Activated CD8-positive, alpha-beta memory T cell treated with anti-CD3 and anti-CD28 coated beads for 36 hours (primary cell): ENCODE measurements around the gene PPP6R3. TPM values are rescaled to one million over a fixed set of nuclear protein-coding genes. Genes with fewer than 3 reads are reported as not detected.

Experiments used
- CTCF ChIA-PET: fragments of 350-600 bp; sonication (Branson Sonifier 250); formaldehyde crosslinking; loops from one replicate; lab custom pipeline; 2021; ENCODE audit warnings: antibody characterized with exemption; lab: Charles Lee
- POLR2A ChIA-PET: fragments of 350-600 bp; sonication (Branson Sonifier 250); formaldehyde crosslinking; loops from one replicate; lab custom pipeline; 2021; ENCODE audit warnings: antibody characterized with exemption; lab: Charles Lee
- total RNA-seq, 2 experiments: library from RNA; stranded (reverse); gene quantifications; one replicate each; pipeline ENCODE4 v1.2.3, GENCODE V29; 2021

PPP6R3 gene
- total RNA-seq, 2 experiments from 2014 or later, result 116 to 120 TPM

DNA sequence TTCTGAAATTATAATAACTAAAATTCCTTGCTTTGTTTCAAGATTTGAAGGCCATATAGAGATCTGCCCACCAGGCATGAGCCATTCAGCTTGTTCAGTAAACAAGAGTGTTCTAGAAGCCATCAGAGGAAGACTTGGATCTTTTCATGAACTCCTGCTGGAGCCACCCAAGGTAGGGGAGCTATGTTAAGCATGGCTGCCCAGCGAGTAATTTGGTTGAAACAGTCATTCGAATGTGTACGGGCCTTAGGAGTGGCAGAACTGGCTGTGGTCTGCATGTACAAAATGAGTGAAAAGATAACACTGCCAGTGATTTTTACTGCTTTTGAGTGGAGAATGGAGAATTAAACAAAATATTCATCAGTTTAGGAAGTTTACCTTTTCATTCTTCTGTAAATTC lies 103.7 kb downstream of the PPP6R3 start:
- ChIA-PET CTCF (interaction anchor here (1.3 kb wide), 1 partner anchor 101 kb away, joined by 3 read pairs; no protein-coding TSS in a partner anchor), POLR2A (no interaction called here)

DNA sequence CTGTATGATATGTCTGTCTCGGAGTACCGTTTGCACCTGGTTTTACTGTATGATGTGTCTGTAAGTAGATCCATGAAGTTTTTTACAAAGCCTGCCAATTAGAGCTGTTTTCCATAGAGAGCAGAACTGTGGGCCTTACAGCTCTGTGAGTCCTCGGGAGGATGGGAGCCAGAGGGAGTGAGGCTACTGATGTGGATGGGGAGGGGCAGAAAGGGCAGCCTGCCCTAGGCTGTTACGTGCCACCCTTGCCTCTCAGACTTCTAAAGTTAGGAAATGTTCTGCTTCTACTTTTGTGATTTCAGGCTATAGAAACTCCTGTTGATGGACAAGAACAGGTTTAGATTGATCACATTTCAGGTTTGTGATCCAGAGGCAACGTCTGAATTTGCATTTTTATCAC lies 105.2 kb downstream of the PPP6R3 start:
- ChIA-PET CTCF (no interaction called here), POLR2A (no interaction called here)

DNA sequence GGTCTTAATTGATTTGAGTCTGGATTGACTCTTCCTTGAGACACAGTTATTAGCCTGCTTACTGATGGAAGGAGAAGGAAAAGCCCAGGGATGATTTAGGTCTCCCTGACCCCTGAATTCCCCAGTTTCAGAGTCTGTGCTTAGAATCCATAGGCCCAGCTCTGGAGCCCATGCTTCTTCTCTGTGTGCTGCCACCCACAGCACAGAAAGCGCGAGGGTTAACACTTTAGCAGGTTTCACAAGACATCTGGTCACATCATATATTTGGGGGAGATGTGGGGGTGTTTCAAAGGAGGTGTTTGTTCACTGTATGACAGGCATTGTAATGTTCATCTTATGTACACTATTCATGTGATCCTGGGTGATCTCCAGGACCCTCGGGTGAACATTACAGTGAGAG lies 107.0 kb downstream of the PPP6R3 start:
- ChIA-PET CTCF (no interaction called here), POLR2A (no interaction called here)

GRCh38 chr11:68569357-68569756 lies 108.8 kb downstream of the PPP6R3 start:
- CTCF ChIA-PET, result no interaction called here
- POLR2A ChIA-PET, result no interaction called here

DNA sequence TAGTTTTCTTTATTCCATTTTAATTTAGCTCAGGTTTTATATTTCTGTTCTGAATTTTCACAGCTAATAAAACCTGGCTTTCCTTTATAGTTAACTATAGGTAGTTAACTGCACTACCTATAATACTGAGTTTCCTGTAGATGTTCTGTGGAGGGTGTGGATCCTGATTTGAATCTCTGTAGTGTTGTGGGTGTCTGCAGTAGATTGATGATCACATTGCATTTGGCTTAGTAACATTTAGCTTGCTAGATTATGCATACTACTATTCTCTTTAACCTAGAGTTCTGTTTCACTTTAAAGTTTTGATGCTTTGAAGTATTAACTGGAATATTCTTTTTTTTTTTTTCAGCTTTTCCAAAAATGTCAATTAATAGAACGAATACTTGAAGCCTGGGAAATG lies 110.1 kb downstream of the PPP6R3 start:
- POLR2A ChIA-PET, result no interaction called here
- CTCF ChIA-PET, result interaction anchor here (1.6 kb wide), 1 partner anchor 13 kb away, joined by 5 read pairs; no protein-coding TSS in a partner anchor

DNA sequence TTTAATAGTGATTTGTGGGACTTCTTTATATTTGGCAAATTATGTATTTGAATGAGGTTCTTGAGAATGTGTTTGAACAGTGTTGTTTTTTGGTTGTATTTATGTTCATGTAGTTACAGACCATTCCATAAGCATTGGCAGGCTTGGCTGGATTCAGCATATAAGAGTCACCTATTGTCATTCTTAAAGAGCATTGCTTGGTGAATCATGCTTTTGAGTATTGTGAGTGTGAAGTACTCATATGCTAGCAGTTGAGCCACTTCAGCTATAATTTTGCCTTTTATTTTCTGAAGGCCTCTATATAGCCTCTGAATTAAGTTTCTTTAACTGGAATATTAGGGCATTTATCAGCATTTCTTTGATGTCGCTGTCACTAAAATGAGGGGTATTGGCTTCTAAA lies 113.8 kb downstream of the PPP6R3 start:
- ChIA-PET CTCF (no interaction called here), POLR2A (no interaction called here)

DNA sequence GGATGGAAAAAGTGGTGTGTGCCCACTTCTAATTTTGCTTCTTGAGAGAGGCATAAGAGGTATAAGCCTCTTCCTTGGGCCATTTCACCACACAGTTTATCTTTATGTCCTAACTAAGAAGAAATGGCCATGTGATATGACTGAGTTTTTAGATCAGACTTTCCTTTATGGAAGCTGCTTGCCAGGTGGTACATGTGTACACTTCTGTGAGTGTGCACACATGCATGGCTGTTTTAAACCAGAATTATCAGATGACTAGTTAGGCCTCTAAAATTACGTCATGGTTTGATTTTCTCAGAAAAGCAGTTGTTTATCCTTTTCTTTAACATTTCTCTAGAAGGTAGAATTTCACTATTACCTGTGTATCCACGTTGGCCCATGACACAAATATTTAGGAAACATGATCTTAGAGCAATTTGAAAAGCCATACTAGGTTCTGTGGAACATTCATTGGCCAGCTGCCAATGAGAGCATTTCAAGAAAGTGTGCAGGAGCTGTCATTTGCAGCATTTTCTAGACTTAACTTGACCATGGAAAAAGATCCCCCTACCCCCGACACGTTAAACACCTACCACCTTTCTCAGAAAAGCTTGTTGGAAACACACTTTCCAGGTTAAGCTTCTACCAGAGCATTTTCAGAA lies 114.6 kb downstream of the PPP6R3 start:
- ChIA-PET CTCF (no interaction called here), POLR2A (no interaction called here)

- CTCF ChIA-PET, result no interaction called here
- POLR2A ChIA-PET, result no interaction called here
These were observed 118.9 kb downstream of the PPP6R3 start for GRCh38 chr11:68579455-68579854.

- ChIA-PET CTCF (no interaction called here), POLR2A (no interaction called here)
These were observed 120.9 kb downstream of the PPP6R3 start for GRCh38 chr11:68581439-68581838.

DNA sequence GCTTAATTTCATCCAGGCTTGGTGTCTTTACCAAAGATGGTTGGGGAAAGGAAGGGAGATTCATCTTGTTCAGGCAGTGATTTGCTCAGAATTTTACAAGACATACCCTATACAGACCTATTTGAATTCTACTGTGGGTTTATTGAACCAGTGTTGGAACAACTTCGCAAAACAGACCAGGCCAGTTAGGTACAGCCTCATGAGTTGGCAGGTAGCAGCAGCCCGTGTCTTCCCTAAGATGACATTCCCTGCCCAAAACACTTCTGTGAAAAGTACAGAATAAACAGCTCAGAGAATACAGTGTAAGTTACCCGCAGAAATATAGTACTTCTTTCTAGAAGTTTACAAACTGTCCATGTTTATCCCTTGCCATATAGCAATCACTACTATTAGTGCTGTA lies 121.3 kb downstream of the PPP6R3 start:
- CTCF ChIA-PET, result no interaction called here
- POLR2A ChIA-PET, result no interaction called here

DNA sequence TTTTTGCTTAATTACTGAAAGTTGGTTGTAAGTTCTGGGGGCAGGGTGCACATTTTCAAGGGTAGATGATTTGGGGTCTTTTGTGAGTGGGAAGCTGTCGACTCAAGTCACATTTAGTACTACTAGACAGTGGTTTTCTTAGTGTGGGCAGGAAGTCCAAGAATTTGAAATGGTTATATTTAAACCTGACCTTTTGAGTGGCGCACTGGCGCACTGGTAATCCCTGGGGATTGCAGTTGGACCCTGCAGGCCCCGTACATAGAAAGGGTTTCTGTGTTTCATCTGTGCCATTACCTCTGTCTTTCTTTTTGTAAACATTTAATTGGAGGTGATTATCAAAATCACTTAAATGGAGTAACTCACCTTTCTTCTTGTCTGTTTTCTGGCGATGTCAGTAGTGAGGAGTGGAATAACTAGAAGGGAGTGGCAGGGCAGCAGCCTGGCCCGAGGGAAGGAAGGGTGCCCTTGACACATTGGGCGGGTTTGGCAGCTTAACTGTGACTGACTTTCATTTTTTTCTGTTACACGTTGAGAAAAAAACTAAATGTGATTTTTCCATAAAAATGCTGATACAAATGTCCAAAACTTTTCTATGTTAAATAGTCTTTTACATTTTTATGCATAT lies 122.0 kb downstream of the PPP6R3 start:
- POLR2A ChIA-PET, result no interaction called here
- CTCF ChIA-PET, result no interaction called here

DNA sequence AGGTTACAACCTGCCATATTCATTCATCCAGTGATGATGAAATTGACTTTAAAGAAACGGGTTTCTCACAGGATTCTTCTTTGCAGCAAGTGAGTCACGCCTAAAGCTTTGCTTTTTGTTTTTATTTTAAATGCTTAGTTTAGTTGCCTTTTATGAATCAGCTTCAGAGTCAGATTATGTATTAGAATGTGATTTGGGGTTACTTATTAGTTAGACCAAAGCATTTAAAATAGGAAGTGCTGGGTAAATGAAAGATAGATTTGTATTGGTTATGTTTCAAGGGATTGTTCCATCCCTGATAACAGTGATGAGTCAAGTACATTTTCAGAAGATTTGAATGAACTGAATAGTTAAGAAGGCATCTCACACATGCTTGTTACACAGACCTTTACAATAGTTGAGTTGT lies 122.5 kb downstream of the PPP6R3 start:
- ChIA-PET POLR2A (no interaction called here), CTCF (no interaction called here)

DNA sequence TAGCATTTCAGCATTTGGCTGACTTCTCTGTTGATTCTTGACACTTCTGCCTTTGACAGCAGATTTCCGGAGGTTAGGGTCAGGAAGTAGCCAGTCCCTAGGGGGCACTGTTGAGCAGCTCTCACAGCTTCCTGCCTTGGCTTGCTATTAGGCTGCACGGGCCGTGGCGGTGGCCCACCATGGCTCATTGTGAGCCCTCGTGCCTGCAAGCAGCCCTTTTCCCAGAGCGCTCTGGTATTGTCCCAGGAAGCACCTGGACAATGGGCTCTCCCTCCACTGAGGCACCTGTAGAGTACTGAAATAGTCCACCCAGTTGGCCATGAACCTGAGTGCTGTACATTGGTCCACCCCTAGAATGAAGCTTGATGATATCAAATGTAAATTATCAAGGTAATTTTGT lies 123.5 kb downstream of the PPP6R3 start:
- ChIA-PET CTCF (interaction anchor here (0.7 to 1.3 kb wide), 5 partner anchors 11 to 118 kb away, joined by 3 to 5 read pairs (median 3); no protein-coding TSS in a partner anchor), POLR2A (interaction anchor here (0.6 kb wide), 1 partner anchor 259 kb away, joined by 4 read pairs; no protein-coding TSS in a partner anchor)

GRCh38 chr11:68584991-68585524 lies 124.5 kb downstream of the PPP6R3 start:
- ChIA-PET CTCF (interaction anchor here (0.6 to 1.3 kb wide), 2 partner anchors 15 to 68 kb away, joined by 3 read pairs; no protein-coding TSS in a partner anchor), POLR2A (no interaction called here)

DNA sequence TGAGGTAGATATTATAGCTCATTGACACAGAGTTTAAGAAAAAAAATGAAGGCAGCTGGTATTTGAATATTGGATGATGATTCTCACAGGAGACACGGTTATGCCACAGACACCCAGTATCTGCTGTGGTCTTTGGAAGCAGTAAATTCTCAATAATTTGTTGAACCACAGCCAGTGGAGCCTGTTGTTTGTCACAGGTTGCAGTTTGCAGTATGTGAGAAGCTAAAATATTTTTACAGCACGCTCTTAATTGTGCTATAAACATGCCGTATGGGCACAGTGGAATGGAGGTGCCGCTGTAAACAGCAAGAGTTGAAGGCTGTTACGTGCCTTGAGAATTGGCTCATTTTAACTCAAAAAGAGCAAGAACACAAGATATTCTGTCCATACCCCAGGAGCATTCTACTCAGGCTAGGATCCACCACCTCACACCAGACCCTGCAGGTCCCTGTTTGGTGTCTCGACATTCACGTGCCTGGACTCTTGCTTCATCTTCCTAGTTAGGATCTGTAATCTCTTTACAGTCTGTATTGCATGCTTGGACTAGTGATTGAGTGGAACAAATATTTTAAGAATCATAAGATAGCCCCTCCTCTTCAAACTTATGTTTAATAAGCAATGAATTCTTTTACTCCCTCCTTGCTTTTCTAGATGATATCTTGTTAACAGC lies 129.1 kb downstream of the PPP6R3 start:
- POLR2A ChIA-PET, result no interaction called here
- CTCF ChIA-PET, result no interaction called here

DNA sequence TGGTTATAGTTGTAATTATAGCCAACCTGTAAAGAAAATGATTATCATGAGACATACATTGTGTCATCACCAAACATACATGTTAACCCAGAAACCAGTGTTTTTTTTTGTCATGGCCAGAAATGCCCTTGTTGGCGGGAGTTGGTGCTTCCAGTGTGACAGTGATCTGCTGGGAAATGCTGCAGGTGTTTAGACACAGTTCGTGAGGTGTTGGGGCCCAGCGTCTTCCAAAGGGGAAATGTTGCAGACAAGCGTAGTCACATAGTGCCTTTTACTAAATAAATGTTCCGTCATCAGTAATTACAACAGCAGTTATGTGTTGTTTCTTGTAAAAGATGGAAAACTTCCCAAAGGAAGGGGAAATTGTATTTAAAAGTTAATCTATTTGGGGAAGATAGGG lies 131.2 kb downstream of the PPP6R3 start:
- ChIA-PET POLR2A (no interaction called here), CTCF (no interaction called here)

DNA sequence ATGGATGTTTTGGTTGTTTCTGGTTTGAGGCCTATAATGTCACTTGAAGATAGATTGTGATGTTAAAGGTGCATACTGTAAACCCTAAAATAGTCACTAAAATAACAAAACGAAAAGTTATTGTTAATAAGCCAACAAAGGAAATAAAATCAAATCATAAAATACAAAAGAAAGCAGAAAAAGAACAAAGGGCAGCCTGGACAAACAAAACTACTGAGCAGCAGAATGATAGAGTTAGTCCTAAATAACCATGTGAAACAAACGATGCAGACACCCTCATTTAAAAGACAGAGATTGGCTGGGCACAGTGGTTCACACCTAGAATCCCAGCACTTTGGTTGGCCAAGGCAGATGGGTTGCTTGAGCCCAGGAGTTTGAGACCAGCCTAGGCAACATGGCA lies 132.9 kb downstream of the PPP6R3 start:
- CTCF ChIA-PET, result no interaction called here
- POLR2A ChIA-PET, result no interaction called here

DNA sequence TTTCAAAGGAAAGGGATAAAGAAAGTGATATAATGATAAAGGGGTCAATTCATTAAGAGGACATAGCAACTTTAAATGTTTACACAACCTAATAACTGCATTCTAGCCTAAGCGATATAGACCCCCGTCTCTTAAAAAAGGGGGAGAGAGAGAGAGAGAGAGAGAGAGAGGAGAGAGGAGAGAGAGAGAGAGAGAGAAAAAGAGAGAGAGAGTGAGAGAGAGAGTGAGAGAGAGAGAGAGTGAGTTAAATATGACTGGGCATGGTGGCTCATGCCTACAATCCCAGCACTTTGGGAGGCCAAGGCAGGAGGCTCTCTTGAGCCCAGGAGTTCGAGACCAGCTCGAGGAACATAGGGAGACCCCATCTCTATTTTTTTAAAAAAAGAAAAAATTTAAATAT lies 133.6 kb downstream of the PPP6R3 start:
- ChIA-PET POLR2A (no interaction called here), CTCF (no interaction called here)

DNA sequence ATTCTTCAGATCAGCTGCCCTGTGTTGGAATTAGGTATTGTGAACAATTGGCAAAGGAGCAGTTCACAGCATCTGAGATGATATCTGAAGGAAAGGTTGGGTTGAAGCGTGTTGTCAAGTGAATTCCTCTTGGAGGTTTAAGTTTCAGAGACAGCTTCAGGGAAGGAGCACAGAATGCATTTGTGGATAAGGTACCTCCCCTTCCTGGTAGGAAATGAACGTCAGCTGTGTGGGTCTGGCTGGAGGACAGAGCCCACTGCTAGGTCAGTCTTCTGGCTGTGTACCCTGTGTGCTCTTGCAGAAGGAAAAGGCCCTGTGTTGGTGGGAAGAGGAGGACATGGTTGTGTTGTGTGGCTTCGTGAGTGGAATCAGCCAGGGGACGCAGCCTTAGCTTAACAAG lies 135.7 kb downstream of the PPP6R3 start:
- ChIA-PET CTCF (no interaction called here), POLR2A (no interaction called here)

- CTCF ChIA-PET, result no interaction called here
- POLR2A ChIA-PET, result no interaction called here
These were observed 138.5 kb downstream of the PPP6R3 start for GRCh38 chr11:68598816-68599653.
